Esophagus muscularis mucosa (tissue), 3 donors: ENCODE measurements around the gene SPTBN4.

Experiments used
- EP300 ChIP-seq: sonication (generic); formaldehyde crosslinking; IDR thresholded peaks from one replicate; pipeline ENCODE4 v1.6.1; 2017; ENCODE audit warnings: antibody characterized with exemption
- TF ChIP-seq, protein P1 (sequence below), 3 experiments: fragments of 200-600 bp in 2 of 3; fragments of 450-650 bp in 1 of 3; sonication (generic) in 2 of 3; IDR thresholded peaks; one replicate each; pipeline ENCODE4 v1.5.1; 2017 to 2019; ENCODE audit warnings: antibody characterized with exemption in 3 of 3, mild to moderate bottlenecking in 2 of 3, moderate library complexity in 1 of 3

DNA sequence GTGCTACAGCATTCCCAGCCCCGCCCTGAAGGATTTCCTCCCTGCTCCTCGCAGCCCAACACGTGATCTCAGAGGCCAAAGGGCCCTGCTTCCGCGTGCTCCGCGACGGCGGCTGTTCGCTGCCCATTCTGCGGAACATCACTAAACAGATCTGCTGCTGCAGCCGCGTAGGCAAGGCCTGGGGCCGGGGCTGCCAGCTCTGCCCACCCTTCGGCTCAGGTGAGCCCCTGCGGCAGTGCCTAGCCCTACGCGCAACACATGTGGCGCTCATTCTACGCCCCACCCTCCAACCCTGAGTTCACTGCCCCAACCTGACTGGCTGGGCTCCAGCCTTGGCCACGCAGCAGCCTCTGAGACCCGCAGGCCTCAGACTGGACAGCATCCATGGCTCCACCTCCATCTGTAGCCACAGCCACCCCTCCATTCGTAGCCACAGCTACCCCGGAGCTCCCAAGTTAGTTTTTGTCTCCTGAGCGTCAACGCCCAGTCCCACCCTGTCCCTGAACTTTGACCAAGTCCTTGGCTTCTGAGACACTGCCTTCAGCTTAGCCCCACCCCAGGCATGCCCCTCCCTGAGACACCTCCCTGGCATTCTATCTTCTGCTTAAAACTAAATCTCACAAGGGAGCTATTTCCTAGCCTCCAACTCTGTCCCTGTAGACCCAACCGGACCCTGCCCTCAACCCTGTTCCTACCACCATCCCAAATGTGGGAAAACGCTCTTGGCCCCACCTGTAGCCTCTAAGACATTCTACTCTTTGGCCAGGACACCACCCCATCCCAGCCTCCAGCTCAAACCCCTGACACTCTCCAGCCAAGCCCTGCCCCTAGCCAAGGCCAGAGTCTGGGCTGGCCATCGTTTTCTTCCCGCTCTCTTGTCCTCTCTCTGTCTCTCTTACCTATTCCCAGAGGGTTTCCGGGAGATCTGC lies 140.8 kb downstream of the SPTBN4 start:
- TF ChIP-seq, protein P1, sequence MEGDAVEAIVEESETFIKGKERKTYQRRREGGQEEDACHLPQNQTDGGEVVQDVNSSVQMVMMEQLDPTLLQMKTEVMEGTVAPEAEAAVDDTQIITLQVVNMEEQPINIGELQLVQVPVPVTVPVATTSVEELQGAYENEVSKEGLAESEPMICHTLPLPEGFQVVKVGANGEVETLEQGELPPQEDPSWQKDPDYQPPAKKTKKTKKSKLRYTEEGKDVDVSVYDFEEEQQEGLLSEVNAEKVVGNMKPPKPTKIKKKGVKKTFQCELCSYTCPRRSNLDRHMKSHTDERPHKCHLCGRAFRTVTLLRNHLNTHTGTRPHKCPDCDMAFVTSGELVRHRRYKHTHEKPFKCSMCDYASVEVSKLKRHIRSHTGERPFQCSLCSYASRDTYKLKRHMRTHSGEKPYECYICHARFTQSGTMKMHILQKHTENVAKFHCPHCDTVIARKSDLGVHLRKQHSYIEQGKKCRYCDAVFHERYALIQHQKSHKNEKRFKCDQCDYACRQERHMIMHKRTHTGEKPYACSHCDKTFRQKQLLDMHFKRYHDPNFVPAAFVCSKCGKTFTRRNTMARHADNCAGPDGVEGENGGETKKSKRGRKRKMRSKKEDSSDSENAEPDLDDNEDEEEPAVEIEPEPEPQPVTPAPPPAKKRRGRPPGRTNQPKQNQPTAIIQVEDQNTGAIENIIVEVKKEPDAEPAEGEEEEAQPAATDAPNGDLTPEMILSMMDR (IDR thresholded peaks at IDR 0.05) = no peak
- TF ChIP-seq EP300 = no peak
